GM19395 (cell line): Measurements from ENCODE around the gene DLX5.

Experiments used
- ATAC-seq: cut with Tn5 transposase; IDR thresholded peaks from one replicate; pipeline ENCODE4 v1.9.1; 2021; ENCODE audit warnings: mild to moderate bottlenecking, moderate library complexity; ENCODE audit not compliant: unreplicated experiment

DLX5 gene

DNA sequence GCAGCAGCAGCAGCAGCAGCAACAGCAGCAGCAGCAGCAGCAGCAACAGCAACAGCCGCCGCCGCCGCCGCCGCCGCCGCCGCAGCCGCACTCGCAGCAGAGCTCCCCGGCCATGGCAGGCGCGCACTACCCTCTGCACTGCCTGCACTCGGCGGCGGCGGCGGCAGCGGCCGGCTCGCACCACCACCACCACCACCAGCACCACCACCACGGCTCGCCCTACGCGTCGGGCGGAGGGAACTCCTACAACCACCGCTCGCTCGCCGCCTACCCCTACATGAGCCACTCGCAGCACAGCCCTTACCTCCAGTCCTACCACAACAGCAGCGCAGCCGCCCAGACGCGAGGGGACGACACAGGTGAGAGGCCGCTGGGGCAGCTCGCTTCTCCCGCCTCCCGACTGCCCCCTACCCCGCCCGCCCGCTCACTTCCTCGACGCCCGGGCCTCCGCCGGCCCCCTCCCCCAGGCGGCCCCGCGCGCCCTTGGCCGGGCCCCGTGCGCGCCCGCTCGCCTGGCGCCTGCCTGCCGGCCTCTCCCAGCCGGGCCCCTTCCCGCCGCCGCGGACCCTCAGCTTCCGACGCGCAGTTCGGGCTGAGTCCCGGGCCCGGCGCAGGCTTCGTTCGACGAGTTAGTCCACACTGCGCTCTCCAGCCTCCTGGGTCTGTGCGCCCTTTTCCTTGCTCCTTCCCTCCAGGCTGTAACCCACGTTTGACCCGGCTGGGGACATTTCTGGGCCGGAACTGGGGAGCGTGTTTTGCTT, 18.4 kb downstream of the DLX5 start:
- peak; percentile 61 for ATAC-seq

DNA sequence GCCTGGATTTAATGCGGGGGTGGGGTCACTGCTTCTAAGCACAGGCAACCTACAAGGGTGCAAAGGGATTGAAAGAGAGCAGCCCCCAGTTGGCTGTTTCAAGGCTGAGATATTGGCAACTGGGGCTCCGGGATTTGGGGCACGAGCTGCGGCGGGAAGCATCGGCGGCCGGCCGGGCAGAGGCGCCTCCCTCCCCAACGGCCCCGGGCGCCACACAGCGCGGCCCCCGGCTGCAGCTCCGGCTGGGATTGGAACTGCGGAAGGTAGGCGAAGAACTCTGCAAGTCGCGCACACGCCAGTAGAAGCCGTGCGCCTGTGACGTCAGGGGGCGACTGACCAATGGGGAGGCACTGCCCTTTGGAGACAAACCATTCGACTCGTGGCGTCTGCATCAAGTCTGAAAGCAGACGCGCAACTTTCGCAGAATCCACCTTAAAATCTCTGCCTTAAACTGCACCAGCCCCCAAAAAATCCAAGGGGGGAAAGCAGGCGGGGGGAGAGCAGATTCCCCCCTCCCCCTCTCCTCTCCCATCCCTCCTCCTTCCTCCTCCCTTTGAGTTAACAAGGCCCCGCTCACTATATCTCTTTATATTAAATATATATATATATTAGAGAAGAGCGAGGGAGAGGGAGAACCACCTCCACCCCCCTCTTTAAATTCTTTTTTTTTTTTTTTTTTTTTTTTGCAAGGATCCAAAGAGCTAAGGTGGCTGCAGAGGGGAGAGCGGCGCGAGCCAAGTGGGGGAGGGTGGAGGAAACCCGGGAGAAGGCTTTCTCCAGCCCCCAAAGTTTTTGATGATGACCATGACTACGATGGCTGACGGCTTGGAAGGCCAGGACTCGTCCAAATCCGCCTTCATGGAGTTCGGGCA, 19.2 kb downstream of the DLX5 start, which contains the start of gene DLX6:
Gene DLX6, plus strand, starts transcription at position 371 of the 872 bp plus-strand sequence. Its CDS starts 425 bp downstream, at position 796.
- ATAC-seq = peak; percentile 41

DNA sequence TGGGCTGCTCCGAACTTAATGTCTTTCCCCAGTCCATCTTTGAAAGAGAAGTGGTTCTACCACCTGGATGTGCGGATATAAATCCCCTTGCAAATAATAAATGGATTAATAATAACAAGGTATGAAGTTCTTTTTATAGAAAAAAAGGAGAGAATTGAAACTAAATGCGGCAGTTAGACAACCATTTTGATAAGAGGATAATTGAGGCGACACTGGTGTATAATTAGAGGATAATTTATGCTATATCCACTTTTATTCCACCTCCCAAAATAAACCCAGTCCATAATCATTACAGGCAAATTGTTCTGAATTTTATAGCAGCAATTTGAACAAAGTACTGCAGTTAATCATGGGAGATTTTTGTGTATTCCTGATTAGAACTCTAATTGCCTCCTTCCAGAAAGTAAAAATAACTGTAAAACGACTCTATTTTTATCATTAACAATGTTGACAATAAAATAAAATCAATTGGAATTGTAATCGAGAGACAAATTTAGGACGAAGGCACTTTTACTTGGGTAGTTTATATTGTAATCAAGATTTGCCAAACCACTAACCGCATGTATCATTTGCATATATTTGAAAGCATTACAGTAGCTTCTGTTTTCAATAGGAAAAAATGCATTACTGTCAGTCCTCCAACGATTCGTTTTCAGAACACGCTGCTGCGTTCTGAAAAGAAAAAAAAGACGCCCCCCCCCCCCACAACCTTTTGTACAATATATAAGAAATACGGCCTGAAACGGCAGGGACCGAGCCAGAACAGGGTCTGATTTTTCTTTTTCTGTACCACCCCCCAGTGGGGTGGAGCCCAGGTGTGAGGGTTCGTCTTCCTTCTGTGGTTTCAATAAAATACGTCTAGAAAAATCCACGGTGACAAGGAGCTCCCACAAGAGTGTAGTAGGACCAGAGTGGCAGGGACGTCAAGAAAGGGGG, 20.1 kb downstream of the DLX5 start:
- ATAC-seq = no peak

DNA sequence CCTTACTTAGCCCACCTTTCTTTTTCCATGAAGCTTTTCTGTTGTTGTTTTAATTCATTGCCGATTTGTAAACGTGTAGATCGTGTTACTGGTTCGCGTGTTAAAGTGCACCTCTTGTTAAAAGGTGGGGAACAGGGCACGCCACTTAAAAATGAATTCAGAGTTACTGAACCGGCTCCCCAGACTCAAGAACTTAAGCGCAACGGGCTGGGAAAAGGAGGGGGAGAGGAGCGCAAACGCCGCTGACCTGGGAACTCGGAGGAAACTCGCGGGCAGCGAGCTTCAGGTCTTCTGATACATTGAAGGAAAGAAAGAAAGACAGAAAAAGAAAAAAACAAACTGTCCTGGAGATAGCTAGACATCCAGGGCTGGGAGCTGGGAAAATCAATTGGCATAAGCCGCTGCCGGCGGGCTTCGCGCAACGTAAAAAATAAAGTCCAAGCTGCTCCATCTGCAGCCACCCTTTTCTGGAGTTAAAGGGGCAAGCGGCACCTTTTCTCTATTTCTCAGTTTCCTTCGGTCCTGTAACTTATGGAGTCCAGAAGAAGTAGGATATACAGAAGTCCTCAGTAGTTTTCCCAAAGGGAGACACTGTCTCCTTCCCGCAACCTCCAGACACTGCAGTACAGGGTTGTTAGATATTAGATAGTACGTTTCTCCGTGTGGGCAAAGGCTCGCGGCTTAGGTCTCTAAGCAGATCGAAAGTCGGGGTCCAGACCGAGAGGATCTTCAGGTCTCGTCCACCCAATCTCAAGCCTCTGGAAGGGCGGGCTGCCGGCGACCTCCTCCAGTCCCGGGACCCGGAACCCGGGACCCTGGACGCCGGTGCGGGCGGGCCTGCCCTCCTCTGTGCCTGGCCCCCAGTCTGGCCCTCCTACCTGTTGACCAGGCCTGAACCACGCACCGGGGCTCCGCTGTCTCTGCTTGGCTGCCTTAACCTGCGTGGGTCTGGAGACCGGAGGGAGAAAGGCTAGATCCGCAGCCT, 21.1 kb downstream of the DLX5 start:
- ATAC-seq = no peak

DNA sequence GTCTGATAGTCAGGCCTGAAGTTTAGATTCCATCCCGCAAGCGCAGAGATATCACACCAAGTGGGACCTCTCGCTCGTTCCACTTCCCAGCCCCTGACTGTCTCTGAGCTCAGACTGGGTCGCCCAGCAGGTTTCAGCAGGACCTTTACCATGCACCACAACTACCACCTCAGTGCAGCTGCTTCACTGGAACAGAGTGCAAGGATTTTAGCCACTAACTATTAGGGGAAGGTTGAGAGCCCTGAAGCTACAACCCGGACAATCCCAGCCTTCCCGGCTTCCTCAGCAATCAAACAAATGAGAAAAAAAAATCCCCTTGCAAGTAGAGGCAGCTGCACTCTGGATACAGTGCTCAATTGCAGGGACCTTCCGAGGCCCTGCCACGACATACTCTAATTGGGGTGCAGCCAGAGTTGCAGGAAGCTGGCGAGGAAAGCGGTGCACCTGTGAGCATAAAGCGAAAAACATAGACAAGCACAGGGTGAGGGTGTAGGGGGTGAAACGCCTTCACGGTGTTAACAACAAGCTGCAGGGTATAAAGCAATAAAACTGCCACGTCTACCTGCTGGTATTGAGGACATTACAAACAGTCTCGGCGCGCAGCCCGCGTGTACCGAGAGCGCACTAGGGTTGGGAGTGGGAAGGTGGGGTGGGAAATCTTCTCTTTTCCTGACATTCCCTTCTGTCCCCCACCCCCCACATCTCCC, 21.9 kb downstream of the DLX5 start:
- ATAC-seq = no peak

DNA sequence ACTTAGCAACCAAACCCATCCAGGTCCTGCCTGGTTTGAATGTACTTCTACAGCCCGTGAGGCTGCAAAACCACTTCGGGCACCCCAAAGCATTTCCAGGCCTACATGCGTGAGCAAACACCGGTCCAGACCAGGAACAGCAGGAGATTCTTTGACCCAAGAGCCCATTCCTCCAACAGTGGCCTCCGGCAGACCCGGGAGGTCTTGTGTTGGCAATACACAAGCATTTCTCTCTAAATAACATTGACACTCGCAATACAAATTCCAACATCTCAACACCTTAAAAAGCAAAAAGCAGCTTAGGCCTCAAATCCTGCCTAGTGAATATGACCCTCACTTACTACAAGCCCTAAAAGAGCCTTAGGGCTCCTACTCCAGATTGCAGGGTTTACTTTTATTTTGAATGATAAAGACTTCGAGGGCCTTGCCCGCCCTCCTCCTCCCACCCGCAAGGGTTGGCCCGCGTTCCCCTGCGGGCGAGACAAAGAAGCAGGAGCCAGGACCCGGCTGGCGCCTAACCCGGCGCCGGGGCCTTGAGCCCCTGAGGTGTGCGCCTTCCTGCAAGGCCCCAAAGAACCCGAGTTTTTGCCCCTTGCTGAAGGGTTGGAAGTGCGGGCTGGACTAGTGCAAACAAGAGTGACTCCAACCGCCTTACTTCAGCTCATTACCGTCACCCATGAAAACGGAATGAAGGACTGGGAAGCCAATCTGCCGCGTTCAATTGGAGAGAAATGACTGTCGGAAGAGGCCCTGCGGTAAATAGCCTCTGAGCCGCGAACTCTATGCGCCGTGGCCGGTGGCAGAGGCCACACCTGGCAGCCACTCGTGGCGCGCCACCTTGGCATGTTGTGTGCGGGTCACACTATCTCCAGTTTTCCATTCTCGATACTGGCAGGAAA, 22.7 kb downstream of the DLX5 start:
- ATAC-seq = no peak

DNA sequence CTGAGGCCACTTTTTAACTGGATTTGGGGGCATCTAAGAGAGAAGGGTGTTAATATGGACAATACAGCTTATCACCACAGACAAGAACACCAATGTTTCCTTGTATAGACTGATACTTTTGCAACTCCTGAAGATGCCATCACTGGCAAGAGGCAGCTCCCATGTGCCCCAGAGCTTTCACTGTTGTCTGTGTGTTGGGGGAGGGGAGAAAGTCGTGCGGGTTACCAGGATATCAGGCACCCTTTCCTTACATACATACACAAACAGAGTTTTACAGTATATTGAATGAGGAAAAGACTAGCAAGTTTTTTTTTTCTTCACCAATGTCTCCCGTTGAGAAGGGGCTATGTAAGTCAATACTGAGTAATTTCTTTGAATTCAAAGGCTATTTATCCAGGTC, 23.4 kb downstream of the DLX5 start:
- ATAC-seq = no peak

DNA sequence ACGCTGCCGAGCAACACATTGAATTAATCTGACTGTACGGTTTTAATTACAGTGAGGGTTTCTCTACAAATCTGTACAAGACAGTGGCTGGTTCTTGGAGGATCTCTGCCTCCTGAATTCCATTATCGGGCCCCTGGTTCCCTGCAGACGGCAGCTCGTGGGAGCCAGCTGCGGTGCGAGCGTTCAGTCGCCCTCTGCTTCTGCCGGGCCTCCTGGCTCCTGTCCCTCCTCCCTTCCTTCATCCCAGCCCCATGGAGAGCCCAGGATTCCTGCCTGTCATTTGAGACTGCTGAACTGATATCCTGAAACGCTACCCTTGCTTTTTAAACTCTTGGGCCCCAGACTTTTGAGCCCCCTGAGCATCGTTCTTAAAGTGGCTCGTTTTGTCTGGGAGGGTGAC, 25.9 kb downstream of the DLX5 start:
- no peak for ATAC-seq

DNA sequence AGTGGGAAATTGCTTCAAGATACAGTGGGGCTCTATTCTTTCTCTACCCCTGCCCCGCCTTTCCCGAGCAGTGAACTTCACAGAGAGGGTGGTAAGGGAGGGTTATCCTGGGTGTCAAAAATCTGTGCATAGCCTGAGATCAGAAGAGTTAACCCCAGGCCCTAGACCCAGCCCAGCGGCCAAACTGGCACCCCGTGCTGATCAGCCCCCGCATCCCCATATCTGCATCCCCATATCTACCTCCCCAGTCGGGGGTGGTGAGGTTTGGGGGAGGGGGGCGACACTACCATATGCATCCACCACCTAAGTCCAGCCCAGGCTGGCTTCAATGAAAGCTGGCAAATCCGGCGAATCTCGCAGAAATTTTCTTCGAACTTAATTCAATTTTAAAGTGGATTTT, 26.3 kb downstream of the DLX5 start:
- no peak for ATAC-seq

DNA sequence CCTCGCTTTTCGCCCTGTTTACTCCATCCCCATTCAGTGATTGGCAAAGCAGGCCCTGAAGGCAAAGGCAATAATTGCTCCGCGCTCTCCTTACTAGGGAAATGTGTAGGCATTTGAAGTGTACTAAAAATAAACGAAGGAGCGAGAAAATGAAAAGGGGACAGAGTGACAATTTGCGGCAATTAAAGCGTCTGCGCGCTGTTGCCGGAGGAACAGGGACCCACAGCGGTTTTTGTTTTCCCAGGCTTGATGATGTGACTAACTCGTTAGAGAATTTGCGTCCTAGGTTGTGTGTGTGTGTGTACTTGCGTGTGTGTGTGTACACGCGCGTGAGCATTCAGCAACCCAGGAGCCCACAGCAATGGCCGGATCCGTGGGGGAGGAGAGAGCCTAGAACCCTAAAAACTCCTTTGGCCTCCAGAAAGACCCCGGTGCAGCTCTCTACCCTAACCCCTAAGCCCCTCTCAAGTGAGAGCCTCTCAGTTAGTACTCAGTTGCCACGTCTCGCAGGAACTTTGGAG, 27.1 kb downstream of the DLX5 start:
- ATAC-seq = no peak

DNA sequence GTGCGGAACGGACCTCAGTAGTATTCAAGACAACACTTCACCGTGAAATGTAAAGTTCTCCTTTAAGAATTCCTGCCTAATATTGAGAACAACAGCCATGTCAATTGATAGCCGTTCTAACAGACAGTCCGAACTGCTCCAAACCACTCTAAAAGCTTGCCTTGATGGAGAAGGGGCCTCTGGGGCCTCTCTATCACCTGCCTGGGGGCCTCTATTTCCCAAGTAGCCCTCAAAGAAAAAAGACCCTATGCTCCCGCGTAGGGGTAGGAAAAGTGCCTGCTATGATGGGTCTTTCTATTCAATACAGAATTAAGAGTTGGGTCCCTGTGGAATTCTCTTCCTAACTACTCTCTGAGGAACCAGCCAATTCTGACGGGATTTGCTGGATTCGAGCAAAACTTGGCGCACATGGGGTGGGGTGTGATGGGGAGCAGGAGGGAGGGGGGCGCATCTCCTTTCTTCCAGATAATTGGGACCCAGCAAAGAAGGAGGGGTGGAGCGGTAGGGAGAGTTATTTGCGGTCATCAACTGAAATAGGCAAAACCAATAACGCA, 27.6 kb downstream of the DLX5 start:
- ATAC-seq = no peak

DNA sequence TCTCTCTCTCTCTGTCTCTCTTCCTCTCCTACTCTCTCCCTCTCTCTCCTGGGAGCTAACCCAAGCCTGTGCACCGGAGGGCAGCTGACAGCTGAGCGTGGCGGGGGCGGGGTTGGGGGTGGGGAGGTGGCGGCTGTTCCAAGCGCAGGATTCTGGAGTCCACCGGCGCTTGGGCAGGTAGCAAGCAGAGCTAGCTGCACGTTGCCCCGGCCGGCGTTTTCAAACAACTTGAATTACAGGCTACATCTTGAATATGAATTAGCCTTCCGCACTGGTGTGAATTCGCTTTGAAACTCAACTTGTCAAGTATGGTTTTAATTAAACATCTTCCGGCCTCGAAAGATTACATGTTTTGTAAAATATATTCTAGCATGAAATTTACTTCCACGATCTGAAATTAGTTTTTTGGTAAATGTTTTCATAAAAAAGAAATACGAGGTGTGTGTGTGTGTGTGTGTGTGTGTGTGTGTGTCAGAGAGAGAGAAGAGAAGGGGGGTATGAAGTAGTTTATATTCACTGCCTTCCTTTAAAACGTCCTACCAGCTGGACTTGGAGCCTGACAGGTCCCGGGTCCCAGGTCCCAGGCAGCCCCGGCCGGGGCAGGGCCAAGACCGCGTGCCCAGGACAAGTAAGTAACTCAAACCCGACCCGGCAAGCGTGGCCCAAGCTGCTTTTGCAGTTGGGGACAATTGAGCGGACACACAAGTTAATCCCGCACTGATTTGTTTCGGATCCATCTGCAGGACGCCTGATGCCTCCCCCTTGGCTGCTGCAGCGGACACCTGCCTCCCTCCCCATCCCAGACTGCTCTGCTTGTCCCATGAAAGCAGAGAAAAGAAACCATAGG, 28.3 kb downstream of the DLX5 start:
- no peak for ATAC-seq

DNA sequence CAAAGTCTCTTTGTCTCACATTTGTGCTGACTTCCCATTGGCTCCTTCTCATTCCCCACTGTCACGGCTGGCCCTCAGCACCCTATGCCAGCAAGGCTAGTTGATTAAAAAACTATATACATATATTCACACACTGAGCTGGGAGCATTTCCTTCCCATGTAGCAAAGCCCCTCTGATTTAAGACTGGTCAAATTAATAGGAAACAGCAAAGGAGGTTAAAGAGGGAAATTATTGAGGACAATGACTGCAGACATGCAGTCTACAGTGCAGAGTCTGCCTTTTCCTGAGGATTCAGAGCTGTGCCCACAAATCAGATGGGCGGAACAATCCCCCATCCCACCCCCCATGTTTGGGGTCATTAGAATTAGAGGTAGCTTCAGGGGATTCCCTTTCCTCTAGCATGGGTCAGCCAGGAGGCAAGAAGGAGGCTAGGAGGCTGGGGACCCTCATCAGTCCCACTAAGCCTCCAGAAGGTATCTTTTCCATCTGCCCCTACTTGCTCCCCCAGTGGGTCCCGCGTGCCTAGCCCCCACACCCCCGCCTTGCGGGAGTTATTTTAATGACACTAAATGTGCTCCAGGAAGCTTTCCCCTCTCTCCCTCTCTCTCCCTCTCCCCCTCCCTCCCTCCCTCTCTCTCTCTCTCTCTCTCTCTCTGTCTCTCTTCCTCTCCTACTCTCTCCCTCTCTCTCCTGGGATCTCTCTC, 29.1 kb downstream of the DLX5 start:
- no peak for ATAC-seq

DNA sequence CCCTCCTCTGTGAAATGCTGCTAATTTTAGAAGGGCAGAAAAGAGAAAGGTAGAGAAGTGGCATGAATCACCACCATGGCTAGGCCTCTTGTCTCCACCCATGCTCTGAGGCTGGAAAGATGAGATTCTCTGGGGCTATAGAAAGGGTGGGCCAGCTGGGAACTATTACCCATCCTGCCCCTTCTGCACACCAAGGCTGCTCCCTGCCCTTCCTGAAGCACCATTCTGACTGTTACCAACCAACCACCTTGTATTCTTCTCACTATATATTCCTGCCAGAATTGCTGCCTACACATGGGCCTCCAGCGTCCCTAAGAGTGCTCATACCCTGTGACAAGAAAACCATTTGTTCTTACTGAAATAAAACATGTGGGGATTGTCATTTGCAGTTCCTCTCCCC, 30.7 kb downstream of the DLX5 start:
- no peak for ATAC-seq

DNA sequence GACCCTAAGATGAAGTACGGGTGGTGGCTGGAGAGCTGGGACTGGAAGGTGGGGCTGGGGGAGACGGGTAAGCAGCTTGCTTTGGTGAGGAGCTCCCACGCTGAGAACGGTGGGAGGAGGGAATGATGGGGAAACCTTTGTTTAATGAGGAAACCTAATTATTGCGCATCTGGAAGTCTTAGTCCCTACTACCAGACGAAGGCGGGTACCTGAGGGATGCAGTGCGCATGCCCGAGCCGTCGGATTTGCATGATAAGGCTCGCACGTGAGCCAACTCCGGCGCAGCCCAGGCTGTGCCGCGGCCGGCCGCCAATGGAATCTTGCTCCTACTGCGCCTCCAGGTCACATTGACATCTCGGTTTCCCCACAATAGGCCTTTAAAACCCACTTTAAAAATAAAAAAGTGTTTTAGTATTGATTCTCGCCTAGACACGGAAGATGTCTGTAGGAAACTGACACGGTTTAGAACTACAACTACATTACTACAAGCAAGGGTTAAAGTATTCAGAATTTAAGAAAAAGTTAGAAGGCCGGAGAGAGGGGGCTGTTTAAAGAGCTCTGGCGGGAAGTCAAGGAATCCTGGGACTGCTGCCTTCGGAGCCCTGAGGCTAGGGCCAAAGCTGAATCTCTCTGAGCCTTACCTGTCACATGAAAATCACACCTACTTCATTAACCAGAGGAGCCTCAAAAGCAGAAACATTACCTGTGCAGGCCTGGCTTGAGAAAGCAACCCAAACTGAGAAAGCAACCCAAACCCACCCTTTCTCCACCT, 31.4 kb downstream of the DLX5 start:
- ATAC-seq = no peak
